GM21576 (cell line): ENCODE data around the gene FPGS.
"Not testable (repeated sequence)": the region's sequence is repeated elsewhere in the genome, so short reads cannot be mapped to it uniquely, and the experiment has no call there.

Source experiments
- ATAC-seq: cut with Tn5 transposase; IDR thresholded peaks from one replicate; pipeline ENCODE4 v1.9.1; 2021; ENCODE audit warnings: mild to moderate bottlenecking, moderate library complexity; ENCODE audit not compliant: unreplicated experiment

FPGS gene

DNA sequence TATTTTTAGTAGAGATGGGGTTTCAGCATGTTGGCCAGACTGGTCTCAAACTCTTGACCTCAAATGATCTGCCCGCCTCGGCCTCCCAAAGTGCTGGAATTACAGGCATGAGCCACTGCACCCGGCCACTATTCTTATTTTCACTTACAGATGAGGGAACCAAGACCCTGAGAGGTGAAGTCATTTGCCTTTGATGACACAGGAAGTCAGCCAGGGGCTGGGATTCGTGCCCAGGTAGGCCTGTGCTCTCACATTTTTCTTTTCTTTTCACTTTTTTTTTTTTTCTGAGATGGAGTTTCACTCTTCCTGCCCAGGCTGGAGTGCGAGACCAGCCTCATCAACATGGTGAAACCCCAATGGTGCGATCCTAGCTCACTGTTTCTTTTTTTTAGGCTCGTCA, 29.6 kb downstream of the FPGS start:
- no peak for ATAC-seq

DNA sequence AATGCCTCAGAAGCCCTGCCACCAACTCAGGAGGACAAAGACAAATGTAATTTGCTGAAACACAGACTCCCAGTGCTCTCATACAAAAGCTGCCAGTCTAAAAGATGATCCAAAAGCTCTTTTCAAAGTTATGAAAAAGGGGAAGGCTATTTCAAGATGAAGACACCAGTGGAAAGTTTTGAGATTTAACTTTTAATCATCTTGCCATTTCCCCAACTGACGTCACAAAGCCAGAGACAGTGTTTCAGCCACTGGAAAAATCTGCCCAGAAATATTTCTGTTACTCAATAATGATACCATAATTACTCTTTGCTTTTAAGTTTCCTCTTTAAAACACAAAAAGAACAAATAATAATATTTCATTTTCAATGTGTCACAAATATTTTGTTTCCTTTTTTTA, 30.9 kb downstream of the FPGS start:
- ATAC-seq = no peak

DNA sequence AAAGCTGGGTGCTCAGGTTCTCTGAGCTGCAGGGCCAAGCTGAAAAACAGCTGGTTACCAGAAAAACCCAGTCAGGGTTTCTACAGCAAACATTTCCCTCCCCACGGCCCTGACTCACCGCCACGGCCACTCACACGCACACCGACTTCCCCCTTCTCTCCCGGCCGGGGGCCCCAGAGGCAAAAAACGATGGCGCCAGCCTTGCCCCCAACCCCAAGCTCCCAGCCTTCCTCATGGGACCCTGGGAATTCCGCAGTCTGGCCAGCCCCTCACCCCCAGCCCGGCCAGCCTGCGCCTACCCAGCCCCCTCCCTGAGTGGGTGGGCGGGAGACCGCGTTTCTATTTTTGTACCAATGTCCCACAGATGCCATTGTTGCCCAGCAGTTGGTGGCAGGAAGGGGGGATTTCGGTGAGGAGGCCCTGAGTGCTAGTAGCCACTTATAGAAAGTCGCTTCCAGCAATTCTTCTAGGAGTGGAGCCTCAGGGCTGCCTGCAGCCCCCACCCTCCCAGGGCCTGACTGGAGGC, 33.4 kb downstream of the FPGS start:
- no peak for ATAC-seq

DNA sequence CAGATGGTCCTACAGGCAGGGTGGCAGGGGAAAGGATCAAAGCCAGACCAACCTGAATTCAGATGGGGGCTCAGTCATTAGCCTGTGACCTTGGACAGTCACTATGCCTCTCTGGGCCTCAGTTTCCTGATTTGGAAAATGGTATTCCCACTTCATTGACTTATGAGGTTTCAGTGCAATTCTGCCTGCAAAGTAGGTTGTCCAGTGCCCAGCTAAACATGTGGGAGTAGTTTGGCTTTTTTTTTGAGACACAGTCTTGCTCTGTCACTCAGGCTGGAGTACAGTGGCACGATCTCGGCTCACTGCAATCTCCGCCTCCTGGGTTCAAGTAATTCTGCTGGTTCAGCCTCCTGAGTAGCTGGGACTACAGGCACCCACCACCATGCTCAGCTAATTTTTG, 33.9 kb downstream of the FPGS start:
- ATAC-seq = not testable (repeated sequence)

DNA sequence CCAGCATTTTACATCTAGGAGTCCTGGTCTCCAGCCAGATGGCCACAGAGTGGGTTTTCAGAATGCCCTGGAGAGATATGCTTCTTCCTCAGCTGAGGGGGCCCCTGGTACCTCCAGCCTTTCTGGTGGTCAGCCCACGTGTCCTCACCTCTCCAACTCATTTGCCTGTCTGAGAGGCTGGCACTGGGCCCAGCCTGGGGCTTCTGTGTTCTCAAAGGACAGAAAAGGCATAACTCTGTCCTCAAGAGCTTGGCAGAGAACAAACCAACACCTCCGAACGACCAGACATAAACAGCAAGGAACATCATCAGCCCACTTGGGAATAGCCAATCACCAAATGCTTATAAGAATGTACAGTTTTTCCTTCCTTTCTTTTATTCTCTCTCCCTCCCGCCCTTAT, 34.7 kb downstream of the FPGS start:
- no peak for ATAC-seq

DNA sequence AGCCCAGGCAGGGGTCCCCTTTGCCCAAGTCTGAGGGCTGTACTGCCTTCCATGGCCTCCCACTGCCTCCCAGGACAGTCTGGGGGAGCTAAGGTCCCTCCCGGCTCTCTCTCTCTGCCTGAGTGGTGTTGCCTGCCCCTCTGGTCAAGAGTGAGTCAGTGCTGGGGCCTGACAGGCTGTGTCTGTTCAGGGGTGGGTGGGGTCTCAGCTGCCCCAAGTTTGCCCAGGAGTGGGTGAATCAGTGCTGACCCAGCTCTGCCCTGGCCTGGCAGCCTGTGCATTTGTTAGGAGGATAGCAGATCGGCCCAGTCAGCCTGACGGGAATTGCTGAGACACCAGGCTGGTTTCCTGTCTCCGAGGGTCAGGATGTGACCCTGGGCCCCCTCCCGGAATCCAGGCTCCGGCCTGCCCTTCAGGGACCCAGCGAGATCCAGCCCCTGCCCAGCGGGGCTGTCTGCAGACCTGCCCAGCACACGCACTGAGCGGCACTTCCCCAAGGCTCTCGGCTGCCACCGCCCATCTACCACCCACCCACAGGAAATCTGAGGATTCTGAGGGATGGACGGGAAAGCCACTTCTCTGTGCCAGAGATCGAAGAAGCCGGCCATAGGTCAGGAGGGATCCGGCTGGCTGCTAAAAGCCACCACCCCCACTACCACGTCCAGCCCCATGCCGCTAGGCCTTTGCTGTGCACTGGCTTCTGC, 35.8 kb downstream of the FPGS start:
- no peak for ATAC-seq

DNA sequence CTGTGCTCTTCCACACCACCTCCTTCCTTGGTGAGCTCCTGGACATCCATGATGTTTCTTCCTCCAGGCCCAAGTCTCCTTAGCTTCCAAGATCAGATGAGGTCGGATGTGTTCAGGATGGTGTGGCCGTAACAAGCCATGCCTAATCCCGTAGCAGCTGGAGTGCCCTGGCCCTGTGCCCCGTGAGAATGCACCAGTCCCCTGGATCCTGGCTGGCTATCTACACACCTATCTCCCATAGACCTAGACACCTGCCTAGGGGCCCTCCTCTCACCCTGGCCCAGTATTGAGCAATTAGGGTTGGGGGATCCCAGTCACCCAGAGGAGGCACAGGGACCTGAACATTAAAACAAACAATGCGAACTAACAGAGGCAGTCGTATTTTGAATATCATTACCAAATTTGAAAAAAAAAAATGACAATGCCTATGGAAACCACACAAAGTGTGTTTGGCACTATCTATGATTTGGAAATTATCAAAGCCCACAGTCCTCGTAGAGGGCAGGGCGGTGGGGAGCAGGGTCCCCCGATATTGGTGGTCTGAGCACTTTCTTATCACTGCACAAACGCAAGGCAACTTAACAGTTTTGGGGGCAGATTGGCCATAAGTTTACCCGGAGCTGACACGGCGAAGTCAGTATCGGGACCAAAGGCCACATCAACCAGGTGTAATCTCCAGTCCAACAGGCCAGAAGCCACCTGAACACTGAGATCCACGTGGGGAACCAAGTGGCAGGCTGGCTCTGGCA, 38.6 kb downstream of the FPGS start:
- no peak for ATAC-seq

DNA sequence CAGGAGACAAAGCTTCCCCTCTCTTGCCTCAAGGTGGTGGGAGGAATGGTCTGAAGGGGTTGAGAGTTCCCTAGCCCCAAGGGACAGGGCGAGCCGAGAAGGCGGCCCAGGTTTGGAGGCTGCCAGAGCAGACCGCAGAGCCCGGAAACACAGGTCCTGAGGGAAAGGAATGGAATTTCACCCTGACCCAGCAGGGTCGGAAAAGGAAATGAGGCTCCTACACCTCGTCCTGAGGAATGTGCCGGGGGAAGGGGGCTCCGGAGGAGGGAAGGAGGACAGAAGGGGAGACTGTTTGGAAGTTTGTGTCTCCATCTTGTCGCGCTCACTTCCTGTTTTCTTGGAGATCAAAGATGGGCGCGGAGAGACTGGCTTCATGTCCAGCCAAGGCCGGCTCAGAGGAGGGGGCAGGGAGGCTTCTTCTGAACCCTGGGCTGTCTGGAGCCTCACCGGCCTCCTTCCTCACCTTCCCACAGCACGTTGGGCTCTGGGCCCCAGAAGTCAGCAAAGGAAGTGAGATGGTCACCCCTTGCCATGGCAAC, 42.2 kb downstream of the FPGS start:
- ATAC-seq = no peak

DNA sequence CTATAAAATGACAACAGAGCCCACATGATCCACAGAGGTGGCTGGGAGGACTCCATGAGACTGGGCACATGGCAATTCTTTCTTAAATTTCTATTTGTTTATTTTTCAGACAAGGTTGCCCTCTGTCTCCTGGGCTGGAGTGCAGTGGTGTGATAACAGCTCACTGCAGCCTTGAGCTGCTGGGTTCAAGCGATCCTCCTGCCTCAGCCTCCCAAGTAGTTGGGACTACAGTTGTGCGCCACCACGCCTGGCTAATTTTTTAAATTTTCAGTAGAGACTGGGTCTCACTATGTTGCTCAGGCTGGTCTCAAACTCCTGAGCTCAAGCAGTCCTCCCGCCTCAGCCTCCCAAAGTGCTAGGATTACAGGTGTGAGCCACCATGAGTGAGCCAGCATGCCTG, 42.9 kb downstream of the FPGS start:
- not testable (repeated sequence) for ATAC-seq

DNA sequence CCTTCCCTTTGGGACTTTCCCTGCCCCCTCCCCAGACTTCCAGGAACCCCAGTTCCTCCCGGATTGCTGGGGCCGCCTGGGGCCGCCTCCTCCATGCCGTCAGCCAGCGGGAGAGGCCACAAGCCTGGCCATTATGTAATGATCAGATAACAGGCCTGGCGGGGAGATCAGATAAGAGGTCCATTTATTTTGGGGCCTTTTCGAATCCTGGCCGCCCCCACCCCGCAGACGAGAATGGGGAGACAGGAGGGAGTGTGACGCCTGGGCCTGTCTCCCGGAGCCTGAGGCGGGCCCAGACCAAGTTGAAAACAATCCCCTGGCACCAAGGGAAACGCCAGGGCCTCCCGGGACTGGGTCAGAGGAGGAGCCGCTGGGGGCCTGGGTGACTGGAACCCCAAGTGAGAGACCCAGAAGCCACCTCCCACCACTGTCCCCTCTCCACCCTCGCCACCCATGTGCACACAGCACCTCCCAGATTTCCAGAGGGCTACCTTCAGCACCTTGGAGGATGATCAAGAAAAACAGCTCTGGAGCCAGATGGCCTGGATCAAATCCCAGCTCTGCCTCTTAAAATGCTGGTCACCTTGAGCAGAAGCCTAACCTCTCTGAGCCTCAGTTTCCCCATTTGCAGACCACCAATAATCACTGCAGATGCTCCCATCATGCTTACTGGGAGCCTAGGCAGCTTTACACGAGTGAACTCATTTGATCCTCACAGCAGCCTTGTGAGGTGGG, 43.9 kb downstream of the FPGS start:
- no peak for ATAC-seq

DNA sequence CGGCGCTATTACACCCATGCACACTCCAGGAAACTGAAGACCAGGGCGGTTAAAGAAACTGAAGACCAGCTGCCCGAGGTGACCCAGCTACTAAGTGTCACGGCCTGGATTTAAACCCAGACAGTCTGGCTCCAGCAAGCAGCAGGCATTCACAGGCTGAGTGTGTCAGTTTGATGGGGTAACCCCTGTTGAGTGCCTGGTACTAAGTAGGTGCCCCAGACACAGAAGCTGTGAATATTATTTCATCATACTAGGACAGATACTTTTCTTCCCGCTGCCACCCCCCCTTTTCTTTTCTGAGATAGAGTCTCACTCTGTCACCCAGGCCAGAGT, 44.5 kb downstream of the FPGS start:
- no peak for ATAC-seq

DNA sequence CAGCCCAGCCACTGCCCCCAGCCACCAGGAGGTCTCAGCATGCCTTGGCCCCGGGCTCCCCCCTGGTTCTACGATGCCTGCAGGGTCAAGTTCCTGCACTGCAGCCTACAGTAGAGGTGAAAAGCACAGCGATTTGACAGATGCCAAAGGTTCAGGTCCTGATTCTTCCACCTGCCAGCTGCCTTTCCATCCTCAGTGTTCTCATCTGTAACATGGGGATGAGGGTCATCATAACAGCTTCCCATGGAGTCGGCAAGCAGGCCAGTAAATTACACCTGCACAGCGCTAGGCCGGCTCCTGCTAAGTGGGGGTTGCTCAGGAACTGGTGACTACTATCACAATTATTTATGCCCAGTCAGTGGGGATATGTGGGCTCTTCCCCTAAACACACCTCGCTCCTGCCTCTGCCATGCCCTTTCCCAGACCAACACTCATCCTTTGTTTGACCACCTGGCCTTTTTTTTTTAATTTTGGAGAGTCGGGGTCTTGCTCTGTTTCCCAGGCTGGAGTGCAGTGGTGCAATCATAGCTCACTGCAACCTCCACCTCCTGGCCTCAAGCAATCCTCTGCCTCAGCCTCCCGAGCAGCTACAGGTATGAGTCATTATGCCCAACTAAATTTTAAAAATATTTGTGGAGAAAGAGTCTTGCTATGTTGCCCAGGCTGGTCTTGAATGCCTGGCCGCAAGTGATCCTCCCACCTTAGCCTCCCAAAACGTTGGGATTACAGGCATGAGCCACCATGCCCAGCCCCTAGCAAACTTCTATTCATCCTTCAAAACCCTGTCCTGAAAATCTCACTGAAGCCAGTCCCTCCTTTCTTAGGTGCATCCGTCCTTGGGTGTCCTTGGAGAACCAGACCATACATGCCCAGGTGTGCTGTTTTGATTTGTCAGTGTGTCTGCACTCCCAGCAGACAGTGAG, 45.4 kb downstream of the FPGS start:
- no peak for ATAC-seq

DNA sequence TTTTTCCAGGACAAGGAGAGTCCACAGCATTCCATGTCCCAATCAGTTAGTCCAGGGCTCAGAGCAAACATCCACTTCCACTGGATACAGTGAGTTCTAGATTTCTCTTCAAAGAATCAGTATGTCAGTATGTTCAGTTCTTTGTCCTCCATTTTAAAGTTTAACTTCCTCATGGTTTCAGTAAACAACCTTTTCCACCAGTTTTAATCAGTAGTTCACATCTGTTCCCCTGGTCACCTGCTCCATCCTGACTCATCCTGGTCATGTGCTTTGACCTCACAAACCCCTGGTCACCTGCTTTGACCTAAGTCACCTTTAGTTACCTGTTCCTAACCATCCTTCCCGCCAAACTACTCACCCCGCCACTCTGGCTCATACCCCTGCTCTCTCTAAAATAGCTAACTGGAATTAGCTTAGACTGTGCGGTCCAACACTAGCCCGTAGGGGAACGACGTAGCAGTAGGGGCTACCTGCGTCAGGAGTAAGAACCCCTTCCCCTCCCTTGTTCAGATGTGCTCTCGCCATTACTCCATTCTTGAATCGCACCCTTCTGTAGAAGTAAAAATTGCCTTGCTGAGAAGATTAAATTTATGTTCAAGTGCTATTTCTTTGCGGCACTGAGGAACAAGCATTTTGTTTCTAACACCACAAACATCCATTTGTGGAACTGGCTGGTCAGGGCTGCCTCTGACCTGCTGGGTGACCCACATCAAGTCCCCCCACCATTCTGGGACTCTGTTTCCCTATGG, 46.2 kb downstream of the FPGS start:
- no peak for ATAC-seq

DNA sequence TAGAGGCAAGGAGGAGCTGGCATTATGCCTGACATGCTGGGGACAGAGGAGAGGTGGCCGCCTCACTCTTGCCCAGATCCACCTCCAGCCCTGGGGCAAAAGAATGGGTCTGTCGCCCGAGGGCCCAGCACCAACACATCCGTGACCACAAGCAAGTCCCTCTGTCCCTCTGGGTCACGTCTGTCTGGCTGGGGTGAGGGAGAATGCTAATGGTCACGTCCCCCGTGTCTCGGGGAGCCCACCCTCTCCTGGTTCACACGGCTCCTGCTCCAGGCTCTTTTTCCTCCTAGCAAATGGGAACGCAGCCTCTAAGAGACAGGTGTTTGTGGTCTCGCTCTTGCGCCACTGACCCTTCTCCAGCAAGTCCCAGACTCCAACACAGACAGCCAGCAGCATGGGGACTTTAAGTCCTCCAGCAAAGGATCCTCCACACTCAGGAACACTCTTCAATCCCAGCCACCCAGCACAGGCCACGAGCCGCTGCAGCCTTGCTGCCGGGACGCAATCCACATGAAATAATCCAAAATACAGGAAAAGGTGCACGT, 47.7 kb downstream of the FPGS start:
- ATAC-seq = no peak

DNA sequence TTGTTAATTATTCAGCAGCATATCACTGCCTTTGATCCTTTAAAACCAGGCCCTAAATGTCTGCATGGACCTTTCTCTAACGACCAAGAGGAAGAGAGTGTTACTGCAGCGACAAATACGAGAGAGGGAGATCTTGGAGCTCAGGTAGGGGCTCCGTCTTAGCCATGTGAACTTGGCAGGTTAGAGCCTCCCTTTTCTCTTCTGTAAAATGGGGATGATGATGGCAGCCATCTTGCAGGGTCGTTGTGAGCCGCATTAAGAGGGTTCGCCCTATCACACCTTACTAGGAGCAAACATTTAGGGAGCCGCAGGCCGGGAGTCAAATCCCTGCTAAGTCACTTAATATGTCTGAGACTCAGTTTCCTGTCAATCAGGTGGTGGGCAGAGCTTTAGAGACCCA, 50.1 kb downstream of the FPGS start:
- ATAC-seq = no peak

DNA sequence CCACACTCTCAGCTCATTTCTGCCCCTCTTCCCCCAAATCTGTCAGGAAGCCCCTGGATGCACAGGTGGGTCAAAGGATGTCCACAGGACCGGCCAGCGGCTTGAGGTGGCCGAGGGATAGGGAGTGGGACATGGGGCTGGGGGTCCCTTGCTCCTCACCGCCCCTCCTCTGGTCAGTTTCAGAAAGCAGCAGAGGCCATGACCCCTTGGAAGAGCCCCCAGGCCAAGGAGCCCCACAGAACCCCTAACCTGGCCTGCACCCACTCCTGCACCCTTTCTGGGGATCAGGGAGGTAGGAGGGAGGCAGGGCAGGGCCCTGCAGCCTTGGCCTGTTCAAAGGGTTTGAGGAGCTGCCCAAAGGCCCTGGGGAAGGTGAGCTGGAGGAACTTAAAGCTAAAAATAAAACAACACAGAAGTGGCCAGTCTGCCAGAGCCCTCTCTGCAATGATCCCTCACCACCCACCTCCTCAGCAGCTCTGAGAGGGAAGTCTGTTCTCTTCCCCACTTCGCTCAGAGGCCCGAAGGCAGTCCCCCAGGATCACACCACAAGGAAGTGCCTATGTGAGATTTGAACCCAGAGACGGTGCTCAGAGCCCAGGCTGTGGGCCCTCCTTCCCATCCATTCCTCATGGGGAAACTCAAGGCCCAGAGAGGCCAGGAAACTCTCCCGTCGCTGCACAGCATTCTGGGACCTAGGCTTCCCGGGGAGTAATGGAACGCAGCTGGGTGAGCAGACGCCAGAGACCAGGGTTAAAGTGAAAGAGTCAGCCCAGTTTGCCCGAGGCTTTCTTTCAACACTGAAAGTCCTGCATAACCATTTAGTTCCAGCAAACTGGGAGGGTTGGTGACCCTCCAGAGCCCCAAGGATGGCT, 50.9 kb downstream of the FPGS start:
- no peak for ATAC-seq

DNA sequence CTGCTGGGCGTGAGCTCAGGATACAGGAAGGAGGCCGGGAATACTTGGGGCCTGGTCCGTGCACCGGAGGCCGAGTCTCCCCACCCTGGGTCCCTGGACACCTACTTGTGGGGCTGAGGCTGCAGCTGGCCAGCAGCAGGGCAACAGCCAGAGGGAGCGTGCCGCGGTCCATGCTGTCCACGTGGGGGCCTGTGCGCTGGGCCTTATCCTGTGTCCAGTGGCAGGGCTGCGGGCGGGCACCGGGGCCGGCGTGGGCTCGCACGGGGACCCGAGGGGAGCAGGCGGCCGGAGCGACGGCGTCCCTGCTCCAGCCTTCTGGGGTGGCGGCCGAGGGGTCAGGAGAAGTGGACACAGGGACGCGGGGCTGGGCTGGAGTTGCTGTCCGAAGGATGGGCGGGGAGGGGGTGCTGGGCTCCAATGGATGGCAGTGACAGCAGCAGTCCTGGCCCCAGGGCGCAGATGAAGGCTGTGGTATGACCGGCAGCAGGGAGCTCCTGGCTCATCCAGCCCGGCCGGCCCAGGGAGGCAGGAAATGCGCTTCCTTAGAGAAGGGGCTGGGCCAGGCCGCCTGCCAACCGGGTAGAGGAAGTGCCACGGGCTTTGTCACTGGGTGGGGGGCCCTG, 51.6 kb downstream of the FPGS start, which contains the start of gene ENG:
Gene ENG (minus strand): TSS at position 475 of the 623 bp plus-strand sequence. CDS start 303 bp downstream, at position 172.
- ATAC-seq = no peak

DNA sequence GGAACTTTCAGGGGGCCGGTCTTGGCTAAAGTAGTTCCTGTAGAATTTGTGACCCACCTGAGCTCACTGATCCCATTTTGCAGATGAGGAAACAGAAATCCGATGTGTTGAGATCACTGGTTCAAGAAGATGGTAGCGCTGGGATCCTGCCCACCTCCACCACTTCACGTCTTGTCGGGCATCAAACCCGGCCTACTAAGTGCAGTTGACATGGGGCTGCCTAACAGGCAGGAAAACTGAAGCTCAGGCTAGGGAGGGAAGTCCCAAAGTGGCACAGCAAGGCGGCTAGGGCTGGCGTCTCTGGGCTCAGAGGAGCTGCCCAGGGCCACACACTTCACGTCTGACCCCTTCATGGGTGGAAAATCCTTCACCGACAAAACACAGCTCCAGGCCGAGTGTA, 52.3 kb downstream of the FPGS start:
- no peak for ATAC-seq
